ENCODE results near the gene HSPA9. TPM values are rescaled to one million over a fixed set of nuclear protein-coding genes. Genes with fewer than 3 reads are reported as not detected.

HSPA9 gene
- total and polyA plus RNA-seq, 2 of the 13 experiments (the other 11 are each of a cell fraction or from before 2014, with no cell fraction given) = 165 to 478 TPM

DNA sequence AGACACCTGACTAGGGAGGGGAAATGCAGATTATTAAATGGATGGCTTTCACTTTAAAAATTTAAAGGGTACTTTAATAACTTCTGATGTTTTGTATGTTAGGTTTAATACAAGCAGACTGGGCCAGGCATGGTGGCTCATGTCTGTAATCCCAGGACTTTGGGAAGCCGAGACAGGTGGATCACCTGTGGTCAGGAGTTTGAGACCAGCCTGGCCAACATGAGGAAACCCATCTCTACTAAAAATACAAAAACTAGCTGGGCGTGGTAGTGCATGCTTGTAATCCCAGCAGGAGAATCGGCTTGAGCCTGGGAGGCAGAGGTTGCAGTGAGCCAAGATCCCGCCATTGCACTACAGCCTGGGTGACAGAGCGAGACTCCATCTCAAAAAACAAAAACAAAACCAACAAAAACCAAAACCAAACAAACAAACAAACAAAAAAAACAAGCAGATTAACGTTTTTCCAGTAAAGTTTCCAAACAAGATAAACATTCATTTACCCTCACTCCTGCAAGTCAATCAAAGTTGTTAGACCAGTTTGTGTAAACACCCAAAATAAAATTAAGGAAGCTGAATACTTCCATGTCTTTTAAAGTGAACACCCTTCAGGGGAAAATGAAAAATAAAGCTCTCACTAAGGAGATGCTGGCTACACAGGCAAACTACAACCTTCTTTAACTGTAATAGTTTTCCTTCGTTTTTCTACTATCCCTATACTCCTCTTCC, 46.3 kb downstream of the HSPA9 start:
- intact Hi-C loops (cut with micrococcal nuclease; ENCODE audit: unreplicated experiment) = loop anchor here (1.0 kb wide), 1 partner anchor 8 kb away; no protein-coding TSS in a partner anchor
- peaks cover 90% of the 10 kb centered on the region for H3K79me2 ChIP-seq (ENCODE audit: insufficient read depth, low read length)
- FAIRE-seq = no peak
- no peak for DNase-seq (ENCODE audit: low spot score)
- H3K36me3 ChIP-seq (replicated peaks in 1 of 2; ENCODE audit: control insufficient read depth in 1 of 2, insufficient read depth in 2 of 2, low read length in 2 of 2) = peaks cover 11 to 40% of the 10 kb centered on the region in 2 experiments
- peak overlapping the region; percentile 12; the same call in 1 of the 2 replicates for H3K4me2 ChIP-seq (ENCODE audit: low read depth, low read length)
- H4K20me1 ChIP-seq (ENCODE audit: insufficient read depth, low read length) = peaks cover 8% of the 10 kb centered on the region
- ATAC-seq = no peak
- H2AFZ ChIP-seq (ENCODE audit: low read length) = no peak overlapping the region
- TF ChIP-seq ZFP37 (CRISPR knock-in tag; IDR thresholded peaks at IDR 0.05; ENCODE audit: borderline replicate concordance) (no peak), ZNF160 (CRISPR knock-in tag; IDR thresholded peaks at IDR 0.05) (no peak), SIX4 (CRISPR knock-in tag; IDR thresholded peaks at IDR 0.05) (no peak), PRMT3 (CRISPR knock-in tag; IDR thresholded peaks at IDR 0.05; ENCODE audit: borderline replicate concordance, low read depth) (no peak), RAD51 (IDR thresholded peaks at IDR 0.05; ENCODE audit: borderline replicate concordance) (no peak), ZNF343 (CRISPR knock-in tag; IDR thresholded peaks at IDR 0.05) (no peak), ZKSCAN5 (CRISPR knock-in tag; IDR thresholded peaks at IDR 0.05) (no peak), ZBTB7A (CRISPR knock-in tag; IDR thresholded peaks at IDR 0.05) (no peak), RFXAP (CRISPR knock-in tag; IDR thresholded peaks at IDR 0.05; ENCODE audit: borderline replicate concordance) (no peak)
- TF ChIP-seq, protein P1, sequence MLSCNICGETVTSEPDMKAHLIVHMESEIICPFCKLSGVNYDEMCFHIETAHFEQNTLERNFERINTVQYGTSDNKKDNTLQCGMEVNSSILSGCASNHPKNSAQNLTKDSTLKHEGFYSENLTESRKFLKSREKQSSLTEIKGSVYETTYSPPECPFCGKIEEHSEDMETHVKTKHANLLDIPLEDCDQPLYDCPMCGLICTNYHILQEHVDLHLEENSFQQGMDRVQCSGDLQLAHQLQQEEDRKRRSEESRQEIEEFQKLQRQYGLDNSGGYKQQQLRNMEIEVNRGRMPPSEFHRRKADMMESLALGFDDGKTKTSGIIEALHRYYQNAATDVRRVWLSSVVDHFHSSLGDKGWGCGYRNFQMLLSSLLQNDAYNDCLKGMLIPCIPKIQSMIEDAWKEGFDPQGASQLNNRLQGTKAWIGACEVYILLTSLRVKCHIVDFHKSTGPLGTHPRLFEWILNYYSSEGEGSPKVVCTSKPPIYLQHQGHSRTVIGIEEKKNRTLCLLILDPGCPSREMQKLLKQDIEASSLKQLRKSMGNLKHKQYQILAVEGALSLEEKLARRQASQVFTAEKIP (CRISPR knock-in tag; IDR thresholded peaks at IDR 0.05; ENCODE audit: borderline replicate concordance) = no peak
- TF ChIP-seq, protein P2, sequence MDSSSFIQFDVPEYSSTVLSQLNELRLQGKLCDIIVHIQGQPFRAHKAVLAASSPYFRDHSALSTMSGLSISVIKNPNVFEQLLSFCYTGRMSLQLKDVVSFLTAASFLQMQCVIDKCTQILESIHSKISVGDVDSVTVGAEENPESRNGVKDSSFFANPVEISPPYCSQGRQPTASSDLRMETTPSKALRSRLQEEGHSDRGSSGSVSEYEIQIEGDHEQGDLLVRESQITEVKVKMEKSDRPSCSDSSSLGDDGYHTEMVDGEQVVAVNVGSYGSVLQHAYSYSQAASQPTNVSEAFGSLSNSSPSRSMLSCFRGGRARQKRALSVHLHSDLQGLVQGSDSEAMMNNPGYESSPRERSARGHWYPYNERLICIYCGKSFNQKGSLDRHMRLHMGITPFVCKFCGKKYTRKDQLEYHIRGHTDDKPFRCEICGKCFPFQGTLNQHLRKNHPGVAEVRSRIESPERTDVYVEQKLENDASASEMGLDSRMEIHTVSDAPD (CRISPR knock-in tag; IDR thresholded peaks at IDR 0.05) = no peak
- ChIA-PET CTCF (ENCODE audit: low intra/inter-chr PET ratio, low total read pairs) (no interaction called here), POLR2A (interaction anchor here (1.0 to 2.7 kb wide), 4 partner anchors 15 to 64 kb away, joined by 3 to 20 read pairs (median 4); partner anchors contain the start of genes EGR1 and ETF1)
- WGBS (ENCODE audit: low lambda C conversion rate) = 82% methylated on average over 7 of the region's 7 CpGs
- H3K27ac ChIP-seq (ENCODE audit: extremely low read length, insufficient read depth, low read length) = peak overlapping the region; percentile 32
- H3K9ac ChIP-seq (ENCODE audit: insufficient read depth, low read depth, low read length) = no peak overlapping the region
- no peaks in the 10 kb centered on the region for H3K27me3 ChIP-seq (ENCODE audit: control insufficient read depth in 1 of 2, insufficient read depth in 2 of 2, low read length in 2 of 2)
- in situ Hi-C loops (cut with HindIII; ENCODE audit: extremely low pct_ligation_motif_present, low pct_unique_long_range_greater_than_20kb) = no loop called here
- BruUV-seq (replicated peaks) = no TSS peak
- peaks cover 69% of the 10 kb centered on the region for H3K4me1 ChIP-seq (ENCODE audit: insufficient read depth, low read length)
- H3K9me3 ChIP-seq (ENCODE audit: low read length) = no peaks in the 10 kb centered on the region
- H3K4me3 ChIP-seq (replicated peaks in 1 of 3; ENCODE audit: insufficient read depth in 1 of 3, low read depth in 2 of 3, low read length in 3 of 3) = no peak overlapping the region
